GM12878 (cell line): ENCODE data around the gene BLOC1S4. TPM values are rescaled to one million over a fixed set of nuclear protein-coding genes. Genes with fewer than 3 reads are reported as not detected.

Experiments
- ATAC-seq: fragments of 200-7000 bp; cut with Tn5 transposase; 3 replicates; pipeline ENCODE4 v1.9.1; 2020; ENCODE audit warnings: mild to moderate bottlenecking, moderate library complexity
- BruUV-seq: library from RNA; stranded (reverse); fragments of 400-500 nt; replicated peaks from 2 replicates; lab custom pipeline; 2021; lab: Mats Ljungman, UMichigan
- CTCF ChIA-PET: fragments of 300-600 bp; sonication (Branson Sonifier 250); formaldehyde crosslinking; extraction: SDS; loops from one replicate; lab custom pipeline; 2021; ENCODE audit warnings: inconsistent platforms; lab: Yijun Ruan, JAX
- POLR2A ChIA-PET: fragments of 350-600 bp; formaldehyde crosslinking; extraction: SDS; loops from one replicate; lab custom pipeline; 2021; ENCODE audit warnings: inconsistent platforms; lab: Charles Lee
- RAD21 ChIA-PET: fragments of 300-600 bp; sonication (Branson Sonifier 250); formaldehyde crosslinking; loops from one replicate; lab custom pipeline; 2023; ENCODE audit warnings: antibody characterized with exemption; ENCODE audit not compliant: unreplicated experiment; lab: Charles Lee
- SMC1A ChIA-PET: fragments of 300-600 bp; sonication (Branson Sonifier 250); formaldehyde crosslinking; loops from one replicate; lab custom pipeline; 2023; ENCODE audit not compliant: unreplicated experiment, uncharacterized antibody; lab: Charles Lee
- DNase-seq: peaks from one replicate; pipeline ENCODE4 v3.0.0-alpha.2; 2011; ENCODE audit warnings: low read depth, low spot score
- FAIRE-seq: peaks from 3 replicates; lab custom pipeline; 2011; peaks lifted over from hg19 to GRCh38; lab: Jason Lieb, UNC
- H2AFZ ChIP-seq: 2 replicates; pipeline ENCODE4 v1.6.0; 2011; ENCODE audit warnings: low read depth, low read length, control low read depth; ENCODE audit not compliant: control insufficient read depth
- H3K27ac ChIP-seq: 2 replicates; pipeline ENCODE4 v1.5.1; 2011; ENCODE audit warnings: control low read depth; ENCODE audit not compliant: control insufficient read depth, insufficient read depth
- H3K27me3 ChIP-seq, 2 experiments: replicated peaks in 1 of 2; 2 replicates each; pipeline versions ENCODE4 v1.6.0 to v1.6.1; 2011; ENCODE audit warnings: low read length in 1 of 2; ENCODE audit not compliant: control insufficient read depth in 2 of 2, insufficient read depth in 2 of 2
- H3K36me3 ChIP-seq, 2 experiments: 2 replicates each; pipeline ENCODE4 v1.5.1; 2011; ENCODE audit warnings: low read length in 1 of 2; ENCODE audit not compliant: control insufficient read depth in 2 of 2, insufficient read depth in 2 of 2
- H3K4me1 ChIP-seq: 2 replicates; pipeline ENCODE4 v1.6.1; 2011; ENCODE audit warnings: mild to moderate bottlenecking, low read length, moderate library complexity, mixed read lengths; ENCODE audit not compliant: control insufficient read depth, insufficient read depth
- H3K4me2 ChIP-seq: 2 replicates; pipeline ENCODE4 v1.6.0; 2011; ENCODE audit warnings: control low read depth; ENCODE audit not compliant: control insufficient read depth, insufficient read depth
- H3K4me3 ChIP-seq: fragments of 200-600 bp; sonication (generic); 2 replicates; pipeline ENCODE4 v1.5.1; 2016
- H3K79me2 ChIP-seq: 2 replicates; pipeline ENCODE4 v1.6.0; 2011; ENCODE audit warnings: low read length; ENCODE audit not compliant: control insufficient read depth, insufficient read depth
- H3K9ac ChIP-seq: 2 replicates; pipeline ENCODE4 v1.8.0; 2011; ENCODE audit warnings: low read length, control low read depth, mixed read lengths; ENCODE audit not compliant: control insufficient read depth, insufficient read depth
- H3K9me3 ChIP-seq: replicated peaks from 3 replicates; pipeline ENCODE4 v1.5.1; 2011; ENCODE audit warnings: mild to moderate bottlenecking, low read length; ENCODE audit not compliant: control insufficient read depth, insufficient read depth
- H4K20me1 ChIP-seq: 2 replicates; pipeline ENCODE4 v1.6.0; 2011; ENCODE audit not compliant: control insufficient read depth, insufficient read depth
- CBX5 ChIP-seq: sonication (generic); IDR thresholded peaks from 2 replicates; pipeline ENCODE4 v1.6.1; 2016; ENCODE audit warnings: low read depth, moderate library complexity, mild to moderate bottlenecking, inconsistent platforms
- CHD2 ChIP-seq: IDR thresholded peaks from 2 replicates; pipeline ENCODE4 v1.6.1; 2011; ENCODE audit warnings: low read depth, low read length, improper control_type of control experiment, borderline replicate concordance
- DPF2 ChIP-seq: fragments of 450-650 bp; IDR thresholded peaks from 2 replicates; pipeline ENCODE4 v1.6.1; 2017; ENCODE audit warnings: mild to moderate bottlenecking
- ESRRA ChIP-seq: IDR thresholded peaks from 2 replicates; pipeline ENCODE4 v1.6.1; 2012; ENCODE audit warnings: mild to moderate bottlenecking, low read length, improper control_type of control experiment
- HDAC2 ChIP-seq: fragments of 200-600 bp; sonication (generic); IDR thresholded peaks from 2 replicates; pipeline ENCODE4 v1.6.1; 2017
- NBN ChIP-seq: fragments of 450-650 bp; IDR thresholded peaks from 2 replicates; pipeline ENCODE4 v1.6.1; 2016
- NFIC ChIP-seq: IDR thresholded peaks from 2 replicates; pipeline ENCODE4 v1.6.1; 2012; ENCODE audit warnings: low read depth, mild to moderate bottlenecking, inconsistent platforms, low read length, moderate library complexity
- PAX8 ChIP-seq: fragments of 450-650 bp; IDR thresholded peaks from 2 replicates; pipeline ENCODE4 v1.6.1; 2017; ENCODE audit warnings: mild to moderate bottlenecking, moderate library complexity
- SPI1 ChIP-seq: IDR thresholded peaks from 2 replicates; pipeline ENCODE4 v1.6.1; 2011; ENCODE audit warnings: low read depth, mild to moderate bottlenecking, low read length, moderate library complexity, borderline replicate concordance; ENCODE audit not compliant: insufficient read depth
- WGBS: methylation state at CpG from one replicate; pipeline ENCODE4 v1.1.6; 2016; ENCODE audit warnings: low lambda C conversion rate; ENCODE audit not compliant: insufficient replicate concordance, insufficient coverage; ENCODE audit errors: missing lambda C conversion rate; 5-methylcytosine and 5-hydroxymethylcytosine counted together
- in situ Hi-C: fragments of 300-500 bp; cut with MboI; formaldehyde crosslinking; loops from 9 replicates; pipeline ENCODE4 v1.14.3; 2018; ENCODE audit warnings: mixed read lengths
- intact Hi-C: fragments of 100-400 bp; cut with micrococcal nuclease; formaldehyde crosslinking; loops from one replicate; pipeline ENCODE4 v1.14.2; 2022; ENCODE audit not compliant: unreplicated experiment
- polyA plus RNA-seq, 11 experiments: library from polyadenylated mRNA; depleted of rRNA in 4 of 11; unstranded in 6 of 11; stranded (reverse) in 5 of 11; fragments of >200 nt; fragmentation: Nextera tagmentation in 4 of 11; fragmentation: Illumina TruSeq in 1 of 11; extraction: Ambion mirVana in 4 of 11; extraction: Trizol in 1 of 11; gene quantifications; 1 replicate in 1 of 11; 2 replicates in 10 of 11; pipeline versions ENCODE4 v1.2.1 to v1.2.3, GENCODE V29; 2011 to 2016; ENCODE audit warnings: inconsistent platforms in 2 of 11, missing spikeins in 2 of 11, low read depth in 1 of 11
- total RNA-seq, 4 experiments: library from RNA; depleted of rRNA in 3 of 4; stranded (reverse); fragments of >200 nt in 3 of 4; fragmentation: Illumina TruSeq in 1 of 4; extraction: Trizol in 1 of 4; gene quantifications; 2 replicates each; pipeline versions ENCODE4 v1.2.1 to v1.2.3, GENCODE V29; 2013 to 2021
- TF ChIP-seq, protein P1 (sequence below): fragments of 450-650 bp; IDR thresholded peaks from 2 replicates; pipeline ENCODE4 v1.6.1; 2017; ENCODE audit warnings: mild to moderate bottlenecking, low read depth, inconsistent platforms; ENCODE audit not compliant: poor library complexity, severe bottlenecking
- TF ChIP-seq, protein P2 (sequence below): fragments of 450-650 bp; formaldehyde crosslinking; IDR thresholded peaks from 2 replicates; pipeline ENCODE4 v1.4.0; 2020; ENCODE audit warnings: mild to moderate bottlenecking, moderate library complexity
- TF ChIP-seq, protein P3 (sequence below): fragments of 450-650 bp; formaldehyde crosslinking; IDR thresholded peaks from 2 replicates; pipeline ENCODE4 v1.4.0; 2022; ENCODE audit warnings: mild to moderate bottlenecking, moderate library complexity

The BLOC1S4 gene
- total and polyA plus RNA-seq, 10 of the 15 experiments (the other 5 are each of a cell fraction or from before 2014, with no cell fraction given), result 2.7 to 23.8 (median 9.5) TPM

DNA sequence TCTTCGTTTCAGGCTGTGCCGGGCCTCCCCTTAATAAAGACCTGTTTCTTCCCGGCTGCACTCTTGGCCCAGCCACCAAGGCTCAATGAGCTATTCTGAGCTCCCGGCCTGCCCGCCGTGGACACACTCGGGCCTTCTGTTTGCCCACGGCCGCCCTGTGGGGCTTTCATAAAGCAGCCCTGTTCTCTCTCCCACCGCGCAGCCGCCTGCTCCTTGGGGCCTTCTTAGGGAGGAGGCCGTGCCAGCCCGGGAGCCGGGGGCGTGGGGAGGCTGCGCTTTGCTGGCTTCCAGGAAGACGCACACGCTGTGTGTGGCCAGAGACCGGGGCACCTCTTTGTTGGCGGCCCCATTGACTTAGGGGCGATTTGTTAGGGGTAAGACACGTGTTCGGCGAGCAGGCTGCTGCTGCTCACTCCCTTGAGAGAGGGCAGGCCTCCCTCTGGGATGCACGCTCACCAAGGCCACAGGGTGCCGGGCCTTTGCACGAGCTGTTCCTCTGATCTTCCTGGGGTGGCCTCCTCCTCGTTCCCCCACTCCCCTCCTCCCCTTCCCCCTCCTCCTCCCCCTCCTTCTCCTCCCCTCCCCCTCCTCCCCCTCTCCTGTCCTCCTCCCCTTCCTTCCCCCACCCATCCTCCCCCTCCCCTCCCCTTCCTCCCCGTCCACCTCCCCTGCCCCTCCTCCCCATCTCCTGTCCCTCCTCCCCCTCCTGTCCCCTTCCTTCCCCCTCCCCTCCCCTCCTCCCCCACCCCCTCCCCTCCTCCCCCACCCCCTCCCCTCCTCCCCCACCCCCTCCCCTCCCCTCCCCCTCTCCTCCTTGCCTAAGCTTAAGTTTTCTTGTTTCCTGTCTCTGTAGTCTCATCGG, 11.3 kb downstream of the BLOC1S4 start:
- CTCF ChIA-PET, result interaction anchor here (1.2 kb wide), 1 partner anchor 146 kb away, joined by 5 read pairs; no protein-coding TSS in a partner anchor
- intact Hi-C loops (no loop called here), in situ Hi-C loops (no loop called here)
- no peaks in the 10 kb centered on the region for H3K27me3 ChIP-seq
- WGBS, result 57% methylated on average over 19 of the region's 31 CpGs
- no peak overlapping the region for H2AFZ ChIP-seq
- no peak for ATAC-seq
- no peak overlapping the region for H3K9ac ChIP-seq
- no peak for FAIRE-seq
- POLR2A ChIA-PET, result no interaction called here
- BruUV-seq, result no TSS peak
- SMC1A ChIA-PET, result interaction anchor here (1.3 kb wide), 1 partner anchor 147 kb away, joined by 3 read pairs; no protein-coding TSS in a partner anchor
- no peak overlapping the region for H3K27ac ChIP-seq
- DNase-seq, result no peak
- H3K4me3 ChIP-seq, result no peak overlapping the region
- no peaks in the 10 kb centered on the region for H3K9me3 ChIP-seq
- RAD21 ChIA-PET, result interaction anchor here (1.3 to 1.4 kb wide), 2 partner anchors 50 to 146 kb away, joined by 4 to 7 read pairs; no protein-coding TSS in a partner anchor
- no peaks in the 10 kb centered on the region for H3K79me2 ChIP-seq
- H3K36me3 ChIP-seq, result no peaks in the 10 kb centered on the region
- no peaks in the 10 kb centered on the region for H4K20me1 ChIP-seq
- no peak overlapping the region for H3K4me2 ChIP-seq
- no peaks in the 10 kb centered on the region for H3K4me1 ChIP-seq
- no peak for TF ChIP-seq CHD2
- TF ChIP-seq DPF2, result no peak
- no peak for TF ChIP-seq ESRRA
- TF ChIP-seq NBN, result no peak
- TF ChIP-seq, protein P1, sequence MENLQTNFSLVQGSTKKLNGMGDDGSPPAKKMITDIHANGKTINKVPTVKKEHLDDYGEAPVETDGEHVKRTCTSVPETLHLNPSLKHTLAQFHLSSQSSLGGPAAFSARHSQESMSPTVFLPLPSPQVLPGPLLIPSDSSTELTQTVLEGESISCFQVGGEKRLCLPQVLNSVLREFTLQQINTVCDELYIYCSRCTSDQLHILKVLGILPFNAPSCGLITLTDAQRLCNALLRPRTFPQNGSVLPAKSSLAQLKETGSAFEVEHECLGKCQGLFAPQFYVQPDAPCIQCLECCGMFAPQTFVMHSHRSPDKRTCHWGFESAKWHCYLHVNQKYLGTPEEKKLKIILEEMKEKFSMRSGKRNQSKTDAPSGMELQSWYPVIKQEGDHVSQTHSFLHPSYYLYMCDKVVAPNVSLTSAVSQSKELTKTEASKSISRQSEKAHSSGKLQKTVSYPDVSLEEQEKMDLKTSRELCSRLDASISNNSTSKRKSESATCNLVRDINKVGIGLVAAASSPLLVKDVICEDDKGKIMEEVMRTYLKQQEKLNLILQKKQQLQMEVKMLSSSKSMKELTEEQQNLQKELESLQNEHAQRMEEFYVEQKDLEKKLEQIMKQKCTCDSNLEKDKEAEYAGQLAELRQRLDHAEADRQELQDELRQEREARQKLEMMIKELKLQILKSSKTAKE, result no peak
- no peak for TF ChIP-seq CBX5
- TF ChIP-seq, protein P2, sequence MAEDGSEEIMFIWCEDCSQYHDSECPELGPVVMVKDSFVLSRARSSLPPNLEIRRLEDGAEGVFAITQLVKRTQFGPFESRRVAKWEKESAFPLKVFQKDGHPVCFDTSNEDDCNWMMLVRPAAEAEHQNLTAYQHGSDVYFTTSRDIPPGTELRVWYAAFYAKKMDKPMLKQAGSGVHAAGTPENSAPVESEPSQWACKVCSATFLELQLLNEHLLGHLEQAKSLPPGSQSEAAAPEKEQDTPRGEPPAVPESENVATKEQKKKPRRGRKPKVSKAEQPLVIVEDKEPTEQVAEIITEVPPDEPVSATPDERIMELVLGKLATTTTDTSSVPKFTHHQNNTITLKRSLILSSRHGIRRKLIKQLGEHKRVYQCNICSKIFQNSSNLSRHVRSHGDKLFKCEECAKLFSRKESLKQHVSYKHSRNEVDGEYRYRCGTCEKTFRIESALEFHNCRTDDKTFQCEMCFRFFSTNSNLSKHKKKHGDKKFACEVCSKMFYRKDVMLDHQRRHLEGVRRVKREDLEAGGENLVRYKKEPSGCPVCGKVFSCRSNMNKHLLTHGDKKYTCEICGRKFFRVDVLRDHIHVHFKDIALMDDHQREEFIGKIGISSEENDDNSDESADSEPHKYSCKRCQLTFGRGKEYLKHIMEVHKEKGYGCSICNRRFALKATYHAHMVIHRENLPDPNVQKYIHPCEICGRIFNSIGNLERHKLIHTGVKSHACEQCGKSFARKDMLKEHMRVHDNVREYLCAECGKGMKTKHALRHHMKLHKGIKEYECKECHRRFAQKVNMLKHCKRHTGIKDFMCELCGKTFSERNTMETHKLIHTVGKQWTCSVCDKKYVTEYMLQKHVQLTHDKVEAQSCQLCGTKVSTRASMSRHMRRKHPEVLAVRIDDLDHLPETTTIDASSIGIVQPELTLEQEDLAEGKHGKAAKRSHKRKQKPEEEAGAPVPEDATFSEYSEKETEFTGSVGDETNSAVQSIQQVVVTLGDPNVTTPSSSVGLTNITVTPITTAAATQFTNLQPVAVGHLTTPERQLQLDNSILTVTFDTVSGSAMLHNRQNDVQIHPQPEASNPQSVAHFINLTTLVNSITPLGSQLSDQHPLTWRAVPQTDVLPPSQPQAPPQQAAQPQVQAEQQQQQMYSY, result no peak
- no peak for TF ChIP-seq NFIC
- no peak for TF ChIP-seq SPI1
- TF ChIP-seq, protein P3, sequence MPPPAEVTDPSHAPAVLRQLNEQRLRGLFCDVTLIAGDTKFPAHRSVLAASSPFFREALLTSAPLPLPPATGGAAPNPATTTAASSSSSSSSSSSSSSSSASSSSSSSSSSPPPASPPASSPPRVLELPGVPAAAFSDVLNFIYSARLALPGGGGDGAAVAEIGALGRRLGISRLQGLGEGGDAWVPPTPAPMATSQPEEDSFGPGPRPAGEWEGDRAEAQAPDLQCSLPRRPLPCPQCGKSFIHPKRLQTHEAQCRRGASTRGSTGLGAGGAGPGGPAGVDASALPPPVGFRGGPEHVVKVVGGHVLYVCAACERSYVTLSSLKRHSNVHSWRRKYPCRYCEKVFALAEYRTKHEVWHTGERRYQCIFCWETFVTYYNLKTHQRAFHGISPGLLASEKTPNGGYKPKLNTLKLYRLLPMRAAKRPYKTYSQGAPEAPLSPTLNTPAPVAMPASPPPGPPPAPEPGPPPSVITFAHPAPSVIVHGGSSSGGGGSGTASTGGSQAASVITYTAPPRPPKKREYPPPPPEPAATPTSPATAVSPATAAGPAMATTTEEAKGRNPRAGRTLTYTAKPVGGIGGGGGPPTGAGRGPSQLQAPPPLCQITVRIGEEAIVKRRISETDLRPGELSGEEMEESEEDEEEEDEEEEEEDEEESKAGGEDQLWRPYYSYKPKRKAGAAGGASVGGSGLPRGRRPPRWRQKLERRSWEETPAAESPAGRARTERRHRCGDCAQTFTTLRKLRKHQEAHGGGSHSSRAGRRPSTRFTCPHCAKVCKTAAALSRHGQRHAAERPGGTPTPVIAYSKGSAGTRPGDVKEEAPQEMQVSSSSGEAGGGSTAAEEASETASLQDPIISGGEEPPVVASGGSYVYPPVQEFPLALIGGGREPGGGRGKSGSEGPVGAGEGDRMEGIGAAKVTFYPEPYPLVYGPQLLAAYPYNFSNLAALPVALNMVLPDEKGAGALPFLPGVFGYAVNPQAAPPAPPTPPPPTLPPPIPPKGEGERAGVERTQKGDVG (CRISPR knock-in tag), result no peak
- TF ChIP-seq HDAC2, result no peak
- TF ChIP-seq PAX8, result no peak
